Uterus (tissue), 2 donors: ENCODE data around the gene CKM.

ENCODE experiments used
- POLR2A ChIP-seq, 2 donors: fragments of 450-650 bp; IDR thresholded peaks; one replicate each; pipeline ENCODE4 v1.6.1; 2016; ENCODE audit warnings: antibody characterized with exemption in 2 of 2, mild to moderate bottlenecking in 1 of 2, moderate library complexity in 1 of 2
- TF ChIP-seq, protein P1 (sequence below), 4 experiments: fragments of 200-600 bp in 2 of 4; fragments of 450-650 bp in 2 of 4; sonication (generic) in 2 of 4; IDR thresholded peaks; one replicate each; pipeline ENCODE4 v1.5.1; 2016 to 2019; ENCODE audit warnings: antibody characterized with exemption in 4 of 4, mild to moderate bottlenecking in 2 of 4, moderate library complexity in 1 of 4

DNA sequence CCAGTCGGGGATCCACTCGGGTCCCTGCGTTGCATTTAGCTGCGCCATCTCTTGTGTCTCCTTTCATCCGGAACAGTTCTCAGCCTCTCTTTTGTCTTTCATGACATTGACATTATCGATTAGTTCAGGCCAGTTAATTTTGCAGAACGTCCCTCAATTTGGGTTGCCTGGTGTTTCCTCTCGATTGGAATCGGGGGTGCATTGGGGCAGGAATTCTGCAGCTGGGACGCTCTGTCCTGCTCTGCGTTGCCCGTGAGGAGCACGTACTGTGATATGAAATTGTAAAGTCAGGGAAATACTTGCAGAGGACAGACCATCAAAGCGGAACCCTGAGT, 49.2 kb downstream of the CKM start:
- TF ChIP-seq, protein P1, sequence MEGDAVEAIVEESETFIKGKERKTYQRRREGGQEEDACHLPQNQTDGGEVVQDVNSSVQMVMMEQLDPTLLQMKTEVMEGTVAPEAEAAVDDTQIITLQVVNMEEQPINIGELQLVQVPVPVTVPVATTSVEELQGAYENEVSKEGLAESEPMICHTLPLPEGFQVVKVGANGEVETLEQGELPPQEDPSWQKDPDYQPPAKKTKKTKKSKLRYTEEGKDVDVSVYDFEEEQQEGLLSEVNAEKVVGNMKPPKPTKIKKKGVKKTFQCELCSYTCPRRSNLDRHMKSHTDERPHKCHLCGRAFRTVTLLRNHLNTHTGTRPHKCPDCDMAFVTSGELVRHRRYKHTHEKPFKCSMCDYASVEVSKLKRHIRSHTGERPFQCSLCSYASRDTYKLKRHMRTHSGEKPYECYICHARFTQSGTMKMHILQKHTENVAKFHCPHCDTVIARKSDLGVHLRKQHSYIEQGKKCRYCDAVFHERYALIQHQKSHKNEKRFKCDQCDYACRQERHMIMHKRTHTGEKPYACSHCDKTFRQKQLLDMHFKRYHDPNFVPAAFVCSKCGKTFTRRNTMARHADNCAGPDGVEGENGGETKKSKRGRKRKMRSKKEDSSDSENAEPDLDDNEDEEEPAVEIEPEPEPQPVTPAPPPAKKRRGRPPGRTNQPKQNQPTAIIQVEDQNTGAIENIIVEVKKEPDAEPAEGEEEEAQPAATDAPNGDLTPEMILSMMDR (IDR thresholded peaks at IDR 0.05), result no peak
- no peak for TF ChIP-seq POLR2A (IDR thresholded peaks at IDR 0.05)
